Cerebellar nuclear complex (tissue), 1 donor: ENCODE results near the gene CLIC1.
"Not testable (repeated sequence)": the region's sequence is repeated elsewhere in the genome, so short reads cannot be mapped to it uniquely, and the experiment has no call there.

Experiments used
- DNase-seq, 2 experiments: peaks; one replicate each; lab custom pipeline; 2025; lab: John Stamatoyannopoulos, UW

The CLIC1 gene

DNA sequence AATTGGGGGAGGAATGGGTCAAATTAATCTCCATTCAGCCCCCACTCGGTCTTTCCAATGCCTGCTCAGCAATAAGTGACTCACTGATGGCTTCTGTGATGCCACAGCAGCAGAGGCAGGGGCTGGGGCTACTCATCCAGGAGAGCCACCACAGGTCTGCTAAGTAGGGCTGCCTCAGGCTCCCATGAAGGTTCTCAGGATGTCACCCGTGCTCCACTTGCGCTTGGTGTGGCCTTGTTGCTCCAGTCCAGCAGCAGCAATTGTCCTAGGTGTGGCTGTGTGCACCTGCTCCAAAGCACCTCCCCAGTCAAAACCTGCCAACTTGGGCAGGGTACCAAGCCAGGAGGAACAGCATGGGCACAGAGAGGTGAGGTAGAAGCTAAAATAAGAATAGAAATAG, 14.2 kb downstream of the CLIC1 start:
- DNase-seq = no peak

DNA sequence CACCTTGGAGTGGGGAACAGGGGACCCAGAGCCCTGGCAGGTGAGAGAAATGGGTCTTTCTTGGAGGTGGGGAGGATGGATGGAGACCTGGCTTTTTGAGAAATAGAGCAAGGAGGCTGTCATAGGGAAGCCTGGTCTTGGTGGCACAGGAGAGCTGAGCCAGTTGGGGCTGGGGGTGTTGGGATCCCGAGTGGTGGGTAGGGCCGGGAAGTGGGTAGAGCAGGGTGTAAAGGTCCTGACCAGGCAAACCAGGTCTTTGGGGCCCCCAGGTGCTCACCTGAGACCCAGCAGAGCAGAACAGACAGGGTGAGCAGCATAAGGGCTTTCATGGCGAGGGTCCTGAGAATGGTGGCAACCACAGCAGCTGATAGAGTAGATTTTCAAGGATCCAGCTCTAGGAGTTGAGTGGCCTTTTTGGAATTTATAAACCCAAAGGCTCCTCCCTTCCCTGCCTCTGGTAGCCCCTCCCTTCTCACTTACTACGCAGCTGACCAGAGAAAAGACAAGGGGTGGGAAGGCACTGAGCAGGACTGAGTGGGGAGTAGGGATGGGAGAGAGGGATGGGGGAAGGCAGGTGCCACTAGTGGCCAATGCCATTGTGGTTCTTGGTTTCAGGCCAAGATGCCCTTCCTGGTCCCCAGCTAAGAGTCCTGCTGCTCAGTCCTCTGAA, 14.8 kb downstream of the CLIC1 start, which contains the start of gene LY6G6C:
LY6G6C (minus strand) TSS at position 396 of the 670 bp plus-strand sequence; CDS start at position 329, 67 bp downstream.
- DNase-seq = no peak

DNA sequence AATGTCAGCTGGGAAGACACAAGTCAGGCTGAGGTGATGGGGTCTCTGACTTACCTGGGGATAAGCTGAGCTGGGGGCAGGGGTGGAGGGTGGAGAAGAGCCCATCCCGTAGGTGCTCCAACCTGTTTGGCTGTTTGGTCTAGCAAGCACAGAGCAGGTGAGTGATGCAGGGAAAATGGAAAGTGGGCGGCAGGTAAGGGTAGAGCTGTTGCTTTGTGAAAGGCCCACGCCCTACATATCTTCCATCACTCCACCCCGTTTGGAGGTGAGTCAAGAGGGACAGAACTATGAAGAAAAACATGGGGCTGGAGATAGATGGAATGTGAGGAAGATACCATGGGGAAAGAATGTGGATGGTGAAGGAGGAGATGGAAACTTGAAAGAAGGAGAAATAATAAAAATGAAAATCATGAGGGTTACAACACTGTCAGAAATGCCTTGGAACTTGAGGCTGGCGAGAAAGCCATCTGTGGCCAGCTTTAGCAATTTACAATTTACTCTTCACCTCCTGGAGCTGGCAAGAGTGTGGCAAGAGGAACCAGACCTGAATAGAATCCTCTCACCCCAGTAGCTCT, 16.0 kb downstream of the CLIC1 start:
- DNase-seq = no peak

DNA sequence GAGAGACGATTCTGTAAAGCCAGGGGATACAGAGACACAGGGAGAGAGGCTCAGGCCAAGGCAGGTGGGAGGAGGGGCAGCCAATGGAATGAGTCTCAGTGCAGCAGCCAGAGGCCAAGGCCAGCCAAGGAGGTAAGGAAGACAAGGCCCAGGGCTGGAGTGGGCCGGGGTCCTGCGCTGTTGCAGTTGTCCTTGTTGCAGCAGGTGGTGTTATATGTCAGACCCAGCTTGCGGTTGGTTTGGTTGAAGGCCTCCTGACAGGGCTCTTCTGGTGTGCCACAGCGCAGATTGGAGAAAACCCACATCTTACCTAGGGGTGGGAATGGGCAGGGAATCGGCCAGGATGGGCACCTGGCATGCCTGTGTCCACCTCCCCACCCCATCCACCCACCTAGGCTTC, 17.3 kb downstream of the CLIC1 start:
- no peak for DNase-seq

DNA sequence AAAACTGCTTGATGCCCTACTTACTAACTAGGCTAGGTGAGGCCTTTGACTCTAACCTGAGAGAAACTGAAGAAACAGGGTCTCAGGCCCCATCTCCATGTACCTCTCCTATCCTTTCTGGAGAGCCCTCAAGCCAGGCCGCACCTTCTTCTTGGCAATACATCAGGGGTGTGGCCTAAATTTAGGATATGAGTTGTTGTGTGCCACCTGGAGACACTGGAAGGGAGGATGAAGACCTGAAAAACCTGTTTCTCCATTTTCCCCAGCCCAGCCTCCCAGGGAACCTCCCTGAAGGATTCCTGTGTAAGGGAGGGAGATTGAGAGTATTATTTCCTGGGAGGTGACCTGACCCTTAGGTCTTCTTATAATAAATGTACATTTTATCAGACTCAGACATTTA, 18.1 kb downstream of the CLIC1 start:
- no peak for DNase-seq

DNA sequence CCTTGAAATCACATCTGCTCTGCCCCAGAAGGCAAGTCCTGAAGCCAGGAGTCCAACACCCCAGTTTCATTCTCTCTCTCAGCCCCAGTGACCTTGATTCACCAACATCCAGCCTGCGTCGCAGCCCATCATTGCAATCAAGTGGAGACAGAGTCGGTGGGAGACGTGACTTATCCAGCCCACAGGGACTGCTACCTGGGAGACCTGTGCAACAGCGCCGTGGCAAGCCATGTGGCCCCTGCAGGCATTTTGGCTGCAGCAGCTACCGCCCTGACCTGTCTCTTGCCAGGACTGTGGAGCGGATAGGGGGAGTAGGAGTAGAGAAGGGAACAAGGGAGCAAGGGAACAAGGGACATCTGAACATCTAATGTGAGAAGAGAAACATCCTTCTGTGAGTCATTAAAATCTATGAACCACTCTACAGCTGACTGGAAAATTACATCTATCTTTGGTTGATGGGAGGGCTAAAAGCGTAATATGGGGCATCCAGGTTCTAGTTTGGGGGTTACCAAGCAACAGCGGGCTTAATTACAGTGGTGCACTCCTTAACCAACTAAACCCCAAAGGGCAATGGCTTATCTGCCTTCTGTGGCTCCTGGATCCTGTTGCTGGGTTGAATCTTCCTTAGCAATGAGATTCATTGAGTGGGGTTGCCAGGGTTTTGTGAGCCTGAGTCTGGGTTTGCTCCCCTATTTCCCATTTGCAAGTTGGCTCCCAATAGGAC, 18.7 kb downstream of the CLIC1 start:
- no peak for DNase-seq

DNA sequence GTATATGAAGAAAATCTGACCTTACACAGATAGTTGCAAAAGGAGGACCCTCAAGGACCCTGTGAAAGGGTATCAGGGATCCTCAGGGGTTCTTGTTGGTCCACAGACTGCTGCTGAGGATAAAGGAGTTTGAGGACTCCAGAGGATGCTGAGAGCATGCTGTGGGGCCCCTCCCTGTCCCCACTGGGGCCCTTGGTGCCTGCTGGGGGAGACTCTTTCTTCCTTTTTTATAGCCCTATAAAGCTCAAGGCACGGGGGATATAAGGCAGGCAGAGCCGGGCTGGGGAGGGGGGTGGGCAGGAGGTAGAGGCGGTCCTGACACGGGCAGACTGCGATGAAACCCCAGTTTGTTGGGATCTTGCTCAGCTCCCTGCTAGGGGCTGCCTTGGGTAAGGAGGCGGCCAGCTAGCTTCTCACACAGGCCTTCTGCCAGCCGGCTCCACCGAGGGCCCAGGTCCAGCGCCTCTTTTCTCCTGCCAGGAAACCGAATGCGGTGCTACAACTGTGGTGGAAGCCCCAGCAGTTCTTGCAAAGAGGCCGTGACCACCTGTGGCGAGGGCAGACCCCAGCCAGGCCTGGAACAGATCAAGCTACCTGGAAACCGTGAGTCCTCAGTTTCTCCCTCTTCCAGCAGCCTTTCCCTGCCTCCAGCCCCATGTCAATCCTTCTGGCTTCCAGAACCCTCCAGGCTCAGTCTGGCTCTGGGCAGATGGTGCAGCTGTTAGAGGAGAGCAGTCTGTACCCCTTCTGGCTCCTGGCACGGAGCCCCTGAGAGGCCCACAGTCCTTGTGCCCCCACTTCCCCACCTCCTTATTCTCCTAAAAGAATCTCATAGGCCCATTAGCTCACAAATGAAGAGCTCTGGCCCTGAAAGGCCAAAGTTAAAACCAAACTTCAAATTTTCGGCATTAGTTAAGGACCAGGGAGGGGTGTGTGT, 21.0 kb downstream of the CLIC1 start, which contains the start of gene LY6G6D:
LY6G6D (plus strand) TSS at position 327 of the 937 bp plus-strand sequence; CDS start at position 335, 8 bp downstream.
- no peak for DNase-seq

DNA sequence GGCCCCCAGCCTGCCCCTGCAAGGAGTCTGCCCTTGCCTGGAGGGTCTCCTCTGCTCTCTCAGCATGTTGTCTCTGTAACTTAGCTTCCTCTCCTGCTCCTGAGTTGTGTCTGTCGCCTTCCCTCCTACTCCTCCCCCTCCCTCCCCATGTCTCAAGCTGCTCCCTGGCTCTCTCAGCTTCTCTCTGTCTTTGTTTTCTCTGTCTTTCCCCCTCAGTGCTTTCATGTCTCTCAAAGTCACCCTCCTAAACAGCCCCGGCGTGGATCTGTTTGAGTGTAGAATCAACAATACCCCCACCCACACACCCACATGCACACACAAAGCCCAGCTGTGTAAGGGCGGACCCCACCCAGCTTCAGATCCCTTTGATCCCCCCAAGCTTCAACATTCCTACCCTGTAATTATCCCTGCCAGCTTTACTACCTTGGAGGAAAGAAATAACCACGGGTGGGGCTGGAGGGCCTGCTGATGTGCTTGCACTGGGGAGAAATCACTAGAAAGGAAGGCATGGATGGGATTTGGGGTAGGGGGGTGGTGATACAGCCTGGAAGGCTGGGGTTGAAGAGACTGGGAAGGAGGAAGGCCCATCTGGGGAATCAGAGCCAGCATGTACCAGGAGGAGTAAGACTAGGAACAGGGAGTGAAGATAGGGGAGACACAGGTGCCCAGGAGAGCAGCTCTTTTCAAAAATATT, 22.2 kb downstream of the CLIC1 start:
- no peak for DNase-seq

DNA sequence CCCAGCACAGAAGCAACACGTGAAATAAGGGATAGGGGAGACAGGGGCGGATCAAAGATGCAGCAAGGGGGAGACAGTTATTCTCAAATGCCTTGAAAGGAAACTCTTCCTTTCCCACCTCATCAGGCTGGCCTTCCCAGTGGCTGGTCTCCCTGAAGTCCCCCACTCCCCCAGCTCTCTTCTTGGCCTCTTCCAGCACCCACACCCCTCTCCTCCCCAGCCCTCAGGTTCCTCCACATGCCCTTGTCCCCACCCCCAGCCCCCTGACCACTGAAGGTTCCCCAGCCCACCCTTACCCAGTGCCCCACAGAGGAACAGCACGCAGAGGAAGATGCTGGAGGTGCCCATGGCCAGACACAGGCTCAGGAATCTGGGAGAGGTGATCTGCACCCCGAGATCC, 22.9 kb downstream of the CLIC1 start:
- DNase-seq = no peak

DNA sequence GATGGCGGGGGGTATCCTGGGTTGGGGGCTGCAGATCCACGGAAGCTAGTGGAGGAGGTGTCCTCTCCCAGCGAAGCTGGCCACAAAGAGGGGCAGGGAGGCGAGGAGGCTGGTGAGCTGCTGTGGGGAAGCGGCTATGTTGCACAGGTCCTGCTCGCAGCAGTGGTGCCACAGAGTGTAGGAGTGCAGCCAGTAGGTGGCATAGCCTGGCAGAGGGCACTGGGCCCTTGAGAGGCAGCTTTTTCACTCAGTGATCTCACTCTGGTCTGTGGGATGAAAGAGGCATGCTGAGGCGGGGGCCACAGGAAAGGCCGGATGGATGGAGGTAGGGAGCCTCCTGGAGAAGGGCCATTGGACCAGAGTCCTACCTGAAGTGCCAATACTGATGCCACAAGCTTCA, 24.0 kb downstream of the CLIC1 start:
- no peak for DNase-seq

DNA sequence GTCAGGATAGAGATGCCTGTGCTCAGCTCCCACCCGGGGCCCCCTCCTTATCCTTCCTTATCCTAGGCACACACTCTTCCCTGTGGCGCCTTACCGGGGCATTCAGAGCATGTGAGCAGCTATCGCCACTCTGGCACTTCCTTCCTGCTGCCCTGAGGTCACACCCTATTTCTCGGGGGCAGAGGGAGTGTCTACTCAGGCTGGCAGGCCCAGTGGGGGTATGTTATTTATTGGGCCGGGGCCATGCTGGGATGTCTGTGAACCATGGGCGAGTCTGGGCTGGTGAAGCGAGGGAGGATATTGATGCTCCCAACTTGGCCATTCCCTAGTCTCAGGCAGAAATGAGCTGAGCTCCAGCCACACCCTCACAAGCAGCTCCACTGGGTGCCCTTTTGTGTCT, 25.1 kb downstream of the CLIC1 start:
- no peak for DNase-seq

DNA sequence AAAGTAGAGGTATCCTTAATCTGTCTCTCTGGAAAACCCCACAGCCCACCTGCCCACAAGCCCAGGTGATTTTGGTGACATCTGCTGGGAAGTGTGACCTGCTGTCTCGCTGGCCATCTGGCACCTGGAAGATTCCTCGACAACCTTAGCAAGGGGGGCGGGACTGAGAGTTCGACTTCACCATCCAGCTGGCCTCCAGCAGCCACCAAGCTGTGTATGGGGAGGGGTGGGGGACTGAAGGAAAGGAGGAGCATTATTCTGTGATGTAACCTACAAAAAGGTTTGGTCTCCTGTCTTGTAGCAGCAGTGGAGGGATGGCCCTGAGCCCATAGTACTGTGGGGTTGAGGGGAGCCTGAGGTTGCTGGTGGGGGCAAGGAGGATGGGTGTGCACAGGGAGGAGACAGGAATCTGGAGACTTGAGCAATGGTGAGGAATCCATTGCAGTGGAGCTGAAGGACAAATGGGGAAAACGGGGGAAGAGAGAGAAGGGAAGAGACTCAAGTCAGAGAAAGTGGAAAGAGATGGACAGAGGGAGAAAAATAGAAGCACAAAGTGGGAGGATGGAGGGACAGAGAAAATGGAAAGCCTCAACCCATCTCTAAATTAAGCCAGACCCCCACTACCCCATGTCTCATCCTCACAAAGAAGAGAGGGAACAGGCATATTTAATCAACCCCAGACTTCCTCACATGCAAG, 25.7 kb downstream of the CLIC1 start:
- no peak for DNase-seq

DNA sequence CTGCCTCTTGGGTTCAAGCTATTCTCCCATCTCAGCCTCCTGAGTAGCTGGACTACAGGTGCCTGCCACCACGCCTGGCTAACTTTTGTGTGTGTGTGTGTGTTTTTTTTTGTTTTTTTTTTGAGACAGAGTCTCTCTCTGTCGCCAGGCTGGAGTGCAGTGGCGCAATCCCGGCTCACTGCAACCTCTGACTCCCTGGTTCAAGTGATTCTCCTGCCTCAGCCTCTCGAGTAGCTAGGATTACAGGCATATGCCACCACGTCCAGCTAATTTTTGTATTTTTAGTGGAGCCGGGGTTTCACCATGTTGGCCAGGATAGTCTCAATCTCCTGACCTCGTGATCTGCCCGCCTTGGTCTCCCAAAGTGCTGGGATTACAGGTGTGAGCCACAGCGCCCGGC, 27.2 kb downstream of the CLIC1 start:
- not testable (repeated sequence) for DNase-seq

DNA sequence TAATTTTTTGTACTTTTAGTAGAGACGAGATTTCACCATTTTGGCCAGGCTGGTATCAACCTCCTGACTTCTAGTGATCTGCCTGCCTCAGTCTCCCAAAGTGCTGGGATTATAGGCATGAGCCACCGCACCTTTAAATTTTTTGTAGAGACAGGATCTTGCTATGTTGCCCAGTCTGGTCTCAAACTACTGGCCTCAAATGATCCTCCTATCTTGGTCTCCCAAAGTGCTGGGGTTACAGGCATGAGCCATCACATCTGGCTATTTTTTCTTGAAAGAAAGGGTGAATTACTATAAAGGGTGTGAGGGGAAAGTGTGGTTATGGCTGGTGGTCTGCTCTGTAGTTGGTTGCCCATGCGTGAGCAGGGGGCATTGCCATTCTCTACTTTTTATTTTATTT, 28.1 kb downstream of the CLIC1 start:
- DNase-seq = no peak

DNA sequence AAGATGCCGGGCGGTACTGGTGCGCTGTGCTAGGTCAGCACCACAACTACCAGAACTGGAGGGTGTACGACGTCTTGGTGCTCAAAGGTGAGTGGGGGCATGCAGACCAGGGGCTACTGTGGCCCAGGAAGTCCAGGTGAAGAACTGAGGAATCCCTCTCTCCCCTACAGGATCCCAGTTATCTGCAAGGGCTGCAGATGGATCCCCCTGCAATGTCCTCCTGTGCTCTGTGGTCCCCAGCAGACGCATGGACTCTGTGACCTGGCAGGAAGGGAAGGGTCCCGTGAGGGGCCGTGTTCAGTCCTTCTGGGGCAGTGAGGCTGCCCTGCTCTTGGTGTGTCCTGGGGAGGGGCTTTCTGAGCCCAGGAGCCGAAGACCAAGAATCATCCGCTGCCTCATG, 28.6 kb downstream of the CLIC1 start:
- no peak for DNase-seq

DNA sequence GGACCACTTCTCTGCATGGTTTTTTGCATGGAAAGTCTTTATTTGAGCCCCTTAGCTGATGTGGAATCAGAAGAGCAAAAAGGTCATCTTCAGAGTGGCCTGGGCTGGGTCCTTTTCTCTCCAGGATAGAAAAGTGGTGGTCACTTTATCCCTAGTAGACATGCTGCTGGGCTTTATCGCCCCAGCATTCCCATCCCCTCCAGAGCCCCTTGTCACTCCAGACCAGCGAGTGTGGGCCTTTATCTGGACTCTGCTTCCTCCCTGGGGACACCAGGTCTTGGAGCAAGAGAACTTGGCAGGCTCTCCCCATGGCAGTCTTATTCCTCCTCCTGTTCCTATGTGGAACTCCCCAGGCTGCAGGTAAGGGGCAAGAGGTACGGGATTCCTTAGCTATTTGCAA, 29.7 kb downstream of the CLIC1 start, which contains the start of gene LY6G6F:
LY6G6F (plus strand) TSS at position 268 of the 400 bp plus-strand sequence; CDS start at position 309, 41 bp downstream.
- DNase-seq = no peak

DNA sequence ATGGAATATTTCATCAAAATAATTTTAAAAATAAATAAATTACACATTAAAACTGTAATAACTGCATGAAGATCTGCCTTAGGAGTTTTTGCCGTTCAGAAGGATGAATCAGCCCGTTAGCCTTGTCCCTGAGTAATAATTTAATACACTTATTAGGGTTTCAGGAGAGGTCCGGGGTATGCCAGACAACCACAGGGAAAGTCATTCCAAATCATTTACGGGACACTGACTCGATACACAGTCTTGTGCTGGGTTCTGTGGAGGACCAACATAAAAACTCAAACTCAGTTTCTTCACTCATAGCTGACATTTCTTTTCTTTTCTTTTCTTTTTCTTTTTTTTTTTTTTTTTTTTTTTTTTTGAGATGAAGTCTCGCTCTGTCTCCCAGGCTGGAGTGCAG, 30.4 kb downstream of the CLIC1 start:
- DNase-seq = no peak

DNA sequence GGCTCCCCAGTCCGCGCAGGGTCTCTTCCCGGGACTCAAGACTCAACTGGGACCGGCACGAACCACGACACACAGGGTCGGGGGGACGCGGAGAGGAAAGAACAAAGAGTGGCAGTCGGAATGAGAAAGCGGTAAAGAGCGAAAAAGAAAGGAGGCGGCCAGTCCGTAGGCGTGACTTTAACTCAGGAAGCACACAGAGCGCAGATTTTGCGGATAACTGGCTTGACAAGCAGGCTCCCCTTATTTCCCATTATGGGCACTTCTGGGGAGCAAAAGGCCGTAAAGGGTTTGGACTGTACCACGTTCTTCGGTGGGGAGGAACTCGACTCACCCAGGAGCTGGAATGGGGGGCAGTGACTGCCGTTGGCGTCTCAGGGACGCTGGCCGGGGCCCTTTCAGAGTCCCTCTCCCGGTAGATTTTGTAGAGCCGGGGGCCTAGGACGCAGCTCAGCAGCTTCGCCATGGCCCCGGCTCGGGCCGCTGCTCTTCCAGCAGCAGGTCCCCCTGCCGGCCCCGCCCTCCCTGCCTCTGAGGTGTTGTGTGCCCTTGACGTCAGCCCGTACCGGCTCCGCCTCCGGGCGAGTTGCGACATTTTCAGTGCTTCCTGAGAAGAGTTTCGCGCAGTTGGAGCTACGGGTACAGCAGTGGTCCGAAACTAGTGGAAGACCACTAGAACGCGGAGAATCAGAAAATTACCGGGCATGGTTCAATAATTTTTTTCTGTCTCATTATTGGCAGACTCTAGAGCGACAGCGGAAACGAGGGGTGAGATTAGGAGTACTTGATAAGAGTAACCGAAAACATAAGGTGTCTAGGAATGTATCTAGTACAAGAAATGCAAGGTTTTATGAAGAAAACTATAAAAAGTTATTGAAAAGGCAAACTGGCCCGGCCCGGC, 33.3 kb downstream of the CLIC1 start, which contains the start of gene ABHD16A:
ABHD16A (minus strand) TSS at position 506 of the 898 bp plus-strand sequence; CDS start at position 463, 43 bp downstream.
- peak; percentile 84 to 99 for DNase-seq

DNA sequence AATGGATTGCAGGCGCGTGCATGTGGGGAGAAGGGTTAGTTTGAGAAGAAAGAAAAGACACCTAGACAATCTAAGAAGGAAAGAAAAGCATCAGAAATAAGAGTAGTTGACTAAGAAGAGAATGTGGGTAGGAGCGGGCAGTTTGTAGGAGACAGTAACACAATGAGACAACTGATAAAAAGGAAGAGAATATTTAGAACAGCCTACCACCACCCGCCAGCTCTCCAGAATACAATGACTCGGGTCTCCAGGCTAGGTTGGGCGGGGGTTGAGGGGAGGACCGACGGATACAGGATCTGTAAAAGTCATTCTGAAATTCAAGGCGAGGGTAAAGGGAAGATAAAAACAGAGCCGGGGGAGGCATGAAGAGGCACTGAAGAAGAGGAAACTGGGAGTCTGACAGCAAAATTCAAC, 33.9 kb downstream of the CLIC1 start:
- DNase-seq = no peak
